NCI-H1930 (cell line): ENCODE measurements around the gene RCC1.
A peak's percentile ranks its signal among the peaks of the same experiment; 100 is the strongest.
"Not testable (repeated sequence)": the region's sequence is repeated elsewhere in the genome, so short reads cannot be mapped to it uniquely, and the experiment has no call there.

Source experiments
- DNase-seq, 2 experiments: peaks; one replicate each; lab custom pipeline; 2025; lab: John Stamatoyannopoulos, UW

Gene RCC1

GRCh38 chr1:28512058-28512611 is 6.3 kb downstream of the RCC1 start:
- DNase-seq, result no peak

GRCh38 chr1:28514445-28514933 is 8.6 kb downstream of the RCC1 start:
- not testable (repeated sequence) for DNase-seq

GRCh38 chr1:28516518-28516956 is 10.7 kb downstream of the RCC1 start:
- DNase-seq, result no peak

- DNase-seq, result no peak
Measured at GRCh38 chr1:28517649-28517999, 11.8 kb downstream of the RCC1 start.

- DNase-seq, result peak; percentile 86 to 87
Measured at GRCh38 chr1:28518000-28518744, 12.3 kb downstream of the RCC1 start.

- DNase-seq, result no peak
Measured at GRCh38 chr1:28518745-28519341, 13.0 kb downstream of the RCC1 start.

- DNase-seq, result no peak
Measured at GRCh38 chr1:28519946-28520725, 14.3 kb downstream of the RCC1 start.

GRCh38 chr1:28520796-28521195 is 15.0 kb downstream of the RCC1 start:
- DNase-seq, result not testable (repeated sequence)

- no peak for DNase-seq
Measured at GRCh38 chr1:28521502-28522164, 15.8 kb downstream of the RCC1 start.

GRCh38 chr1:28522537-28522936 is 16.7 kb downstream of the RCC1 start:
- DNase-seq, result not testable (repeated sequence)

- not testable (repeated sequence) for DNase-seq
Measured at GRCh38 chr1:28525002-28525642, 19.3 kb downstream of the RCC1 start.

GRCh38 chr1:28526886-28527285 is 21.0 kb downstream of the RCC1 start:
- DNase-seq, result no peak

GRCh38 chr1:28530456-28530855 is 24.6 kb downstream of the RCC1 start:
- DNase-seq, result no peak

GRCh38 chr1:28534671-28535070 is 28.8 kb downstream of the RCC1 start:
- DNase-seq, result no peak

GRCh38 chr1:28535180-28535579 is 29.3 kb downstream of the RCC1 start:
- DNase-seq, result no peak

- no peak for DNase-seq
Measured at GRCh38 chr1:28537457-28538199, 31.8 kb downstream of the RCC1 start.

- no peak for DNase-seq
Measured at GRCh38 chr1:28538286-28538685, 32.4 kb downstream of the RCC1 start.

- DNase-seq, result no peak
Measured at GRCh38 chr1:28540651-28541050, 34.8 kb downstream of the RCC1 start.

- DNase-seq, result not testable (repeated sequence)
Measured at GRCh38 chr1:28541414-28542015, 35.7 kb downstream of the RCC1 start.

- no peak for DNase-seq
Measured at GRCh38 chr1:28545246-28545628, 39.4 kb downstream of the RCC1 start.
